ENCODE results near the gene ABLIM3.

Gene ABLIM3

DNA sequence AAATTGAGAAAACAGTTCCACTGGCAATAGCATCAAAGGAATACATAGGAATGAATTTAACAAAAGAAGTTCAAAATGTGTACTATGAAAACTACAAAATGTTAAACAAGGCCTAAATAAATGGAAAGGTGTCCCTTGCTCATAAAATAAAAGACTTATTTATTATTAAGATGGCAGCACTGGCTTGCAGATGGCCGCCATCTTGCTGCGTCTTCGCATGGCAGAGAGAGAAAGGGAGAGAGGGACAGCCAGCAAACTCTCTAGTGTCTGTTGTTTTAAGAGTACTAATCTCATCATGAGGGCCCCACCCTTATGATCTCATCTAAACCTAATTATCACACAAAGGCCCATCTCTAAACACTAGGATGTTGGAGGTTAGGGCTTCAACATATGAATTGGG lies 47.1 kb downstream of the ABLIM3 start:
- no peak for DNase-seq (ENCODE audit: low read depth in 2 of 2)

GRCh38 chr5:149195337-149195887 lies 54.1 kb downstream of the ABLIM3 start:
- DNase-seq (ENCODE audit: low read depth in 2 of 2) = no peak

- DNase-seq (ENCODE audit: low read depth in 2 of 2) = no peak
These were observed 54.7 kb downstream of the ABLIM3 start for GRCh38 chr5:149195962-149196361.

DNA sequence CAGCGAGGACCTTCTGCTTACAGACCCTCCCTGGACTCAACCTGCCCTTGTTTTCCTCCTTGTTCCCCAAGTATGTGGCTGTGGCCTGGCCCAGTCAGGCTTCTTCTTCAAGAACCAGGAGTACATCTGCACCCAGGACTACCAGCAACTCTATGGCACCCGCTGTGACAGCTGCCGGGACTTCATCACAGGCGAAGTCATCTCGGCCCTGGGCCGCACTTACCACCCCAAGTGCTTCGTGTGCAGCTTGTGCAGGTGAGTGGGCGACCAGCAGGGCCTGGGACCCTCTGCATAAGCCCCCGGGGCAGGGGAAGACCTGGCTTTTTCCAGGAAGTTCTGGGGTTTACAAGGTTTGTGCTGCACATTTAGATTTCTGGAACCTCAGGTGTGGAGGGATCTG lies 56.9 kb downstream of the ABLIM3 start:
- no peak for DNase-seq (ENCODE audit: low read depth in 2 of 2)

- DNase-seq (ENCODE audit: low read depth in 2 of 2) = no peak
These were observed 59.1 kb downstream of the ABLIM3 start for GRCh38 chr5:149200355-149200754.

GRCh38 chr5:149201121-149201637 lies 59.9 kb downstream of the ABLIM3 start:
- DNase-seq (ENCODE audit: low read depth in 2 of 2) = no peak

DNA sequence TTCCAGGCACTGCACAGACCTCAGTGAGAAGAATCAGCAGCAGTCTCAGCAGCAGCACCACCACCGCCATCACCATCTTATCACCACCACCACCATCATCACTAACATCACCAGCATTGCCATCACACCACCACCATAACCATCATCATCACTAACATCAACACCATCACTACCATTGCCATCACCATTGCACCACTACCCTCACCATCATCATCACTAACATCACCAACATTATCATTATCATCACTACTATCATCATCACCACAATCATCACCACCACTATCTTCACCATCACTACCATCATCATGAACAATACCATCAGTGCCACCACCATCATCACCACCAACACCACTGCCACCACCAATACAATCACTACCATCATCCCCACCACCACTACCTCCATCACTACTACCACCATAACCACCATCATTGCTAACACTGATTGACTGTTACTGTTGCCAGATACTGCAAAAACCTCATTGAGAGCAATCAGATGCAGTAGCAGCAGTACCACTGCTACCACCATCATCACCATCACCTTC lies 61.7 kb downstream of the ABLIM3 start:
- DNase-seq (ENCODE audit: low read depth in 2 of 2) = no peak

GRCh38 chr5:149203921-149204441 lies 62.7 kb downstream of the ABLIM3 start:
- DNase-seq (ENCODE audit: low read depth in 2 of 2) = no peak

DNA sequence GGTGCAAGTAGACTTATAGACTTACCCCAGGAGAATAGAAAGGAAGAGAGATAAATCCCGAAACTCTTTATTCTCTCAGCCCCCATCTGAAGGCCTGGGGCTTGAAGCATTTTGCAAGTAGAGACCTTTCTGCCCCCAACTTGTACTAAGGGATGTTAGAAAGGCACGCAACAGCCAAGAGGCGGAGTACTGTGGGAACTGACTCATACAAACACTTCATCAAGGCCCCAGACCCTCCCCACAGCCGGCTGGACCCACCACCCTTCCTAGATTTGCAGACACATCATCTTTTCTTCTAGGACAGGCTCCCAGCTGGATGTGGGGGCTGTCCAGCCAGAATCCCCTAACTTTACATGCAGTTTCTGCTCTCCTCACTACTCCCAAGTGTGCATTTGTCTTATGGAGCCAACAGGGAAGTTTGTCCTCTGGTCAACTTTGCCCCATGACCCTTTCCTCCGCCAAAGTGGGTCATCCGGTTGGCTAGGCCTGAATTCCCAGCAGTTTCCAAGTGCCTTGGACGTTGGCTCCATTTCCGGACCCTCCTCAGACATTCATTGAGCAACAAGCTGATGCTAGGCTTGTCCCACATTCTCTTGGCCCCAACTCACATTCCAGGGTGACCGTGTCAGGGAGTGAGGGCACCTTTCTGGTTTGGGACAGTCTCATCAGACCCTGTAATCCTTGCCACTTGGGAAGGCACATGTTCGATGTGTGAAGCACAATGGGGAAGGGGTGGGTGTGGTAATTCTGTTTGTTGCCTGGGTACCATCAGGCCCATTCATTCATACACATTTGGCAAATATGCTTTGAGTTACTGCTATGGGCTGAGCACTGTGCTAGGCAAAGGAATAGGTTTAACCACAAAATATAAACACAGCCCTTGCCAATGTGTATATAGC lies 64.6 kb downstream of the ABLIM3 start:
- DNase-seq (ENCODE audit: low read depth in 2 of 2) = no peak

DNA sequence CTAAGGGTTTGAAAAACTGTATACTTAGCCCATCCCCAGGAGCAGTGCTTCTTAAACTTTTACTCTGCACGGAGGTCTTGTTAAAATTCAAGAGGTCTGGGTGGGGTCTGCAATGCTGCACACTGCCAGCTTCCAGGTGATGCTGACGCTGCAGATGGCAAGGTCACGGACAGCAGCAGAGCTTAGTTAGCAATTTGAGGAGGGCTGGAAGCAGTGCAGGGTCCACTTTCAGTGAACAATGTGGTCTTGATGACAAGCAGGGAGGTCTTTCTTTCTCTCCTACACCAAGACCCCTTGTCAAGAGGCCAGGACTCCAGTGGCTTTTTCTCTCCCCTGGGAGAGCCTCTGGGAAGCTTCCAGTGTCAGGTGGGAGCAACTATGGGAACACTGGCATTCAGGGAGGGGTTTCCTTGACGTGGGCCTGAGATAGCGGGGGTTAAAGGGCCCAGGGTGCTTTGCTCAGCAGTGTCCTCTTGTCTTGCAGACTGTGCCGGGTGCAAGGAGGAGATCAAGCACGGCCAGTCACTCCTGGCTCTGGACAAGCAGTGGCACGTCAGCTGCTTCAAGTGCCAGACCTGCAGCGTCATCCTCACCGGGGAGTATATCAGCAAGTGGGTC lies 65.3 kb downstream of the ABLIM3 start:
- DNase-seq (ENCODE audit: low read depth in 2 of 2) = no peak

DNA sequence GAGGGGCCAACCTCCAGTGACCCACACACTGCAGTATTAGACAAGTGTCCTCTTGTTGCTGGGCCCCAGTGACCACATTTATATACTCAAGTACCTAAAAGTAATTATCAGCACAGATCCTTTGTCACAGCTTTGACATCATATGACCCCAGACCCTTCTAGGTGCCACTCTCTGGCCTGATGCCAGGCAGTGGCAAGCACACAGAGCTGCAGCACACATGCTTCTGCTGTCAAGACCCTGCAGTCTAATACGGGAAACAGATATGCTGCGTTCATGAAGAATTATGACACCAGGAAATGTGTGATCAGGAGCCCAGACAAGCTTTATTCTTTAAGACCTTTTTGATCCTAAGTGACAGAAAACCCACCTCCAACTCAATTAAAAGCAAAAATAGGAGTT lies 66.5 kb downstream of the ABLIM3 start:
- no peak for DNase-seq (ENCODE audit: low read depth in 2 of 2)

DNA sequence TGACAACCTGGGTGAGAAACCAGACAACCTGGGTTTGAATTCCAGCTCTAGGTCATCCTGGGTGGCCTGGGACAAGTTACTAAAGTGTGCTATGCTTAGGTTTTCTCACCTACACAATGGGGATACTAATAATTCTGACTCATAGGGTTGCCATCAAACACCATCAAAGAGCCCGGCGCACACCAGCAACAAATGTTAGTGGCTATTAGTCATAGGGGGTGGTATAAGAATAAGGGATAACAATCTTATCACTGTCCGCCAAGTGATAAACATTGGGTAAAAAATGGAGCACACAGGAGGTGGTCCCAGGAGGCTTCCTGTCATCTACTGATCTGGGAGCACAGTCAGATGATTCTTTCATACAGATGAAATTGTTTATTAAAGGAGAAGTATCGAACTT lies 68.9 kb downstream of the ABLIM3 start:
- no peak for DNase-seq (ENCODE audit: low read depth in 2 of 2)

GRCh38 chr5:149210968-149211490 lies 69.7 kb downstream of the ABLIM3 start:
- DNase-seq (ENCODE audit: low read depth in 2 of 2) = no peak

- no peak for DNase-seq (ENCODE audit: low read depth in 2 of 2)
These were observed 70.3 kb downstream of the ABLIM3 start for GRCh38 chr5:149211566-149211965.

GRCh38 chr5:149212198-149212951 lies 71.1 kb downstream of the ABLIM3 start:
- DNase-seq (ENCODE audit: low read depth in 2 of 2) = no peak

- DNase-seq (ENCODE audit: low read depth in 2 of 2) = no peak
These were observed 72.1 kb downstream of the ABLIM3 start for GRCh38 chr5:149213264-149213880.

GRCh38 chr5:149215478-149216090 lies 74.3 kb downstream of the ABLIM3 start:
- no peak for DNase-seq (ENCODE audit: low read depth in 2 of 2)

DNA sequence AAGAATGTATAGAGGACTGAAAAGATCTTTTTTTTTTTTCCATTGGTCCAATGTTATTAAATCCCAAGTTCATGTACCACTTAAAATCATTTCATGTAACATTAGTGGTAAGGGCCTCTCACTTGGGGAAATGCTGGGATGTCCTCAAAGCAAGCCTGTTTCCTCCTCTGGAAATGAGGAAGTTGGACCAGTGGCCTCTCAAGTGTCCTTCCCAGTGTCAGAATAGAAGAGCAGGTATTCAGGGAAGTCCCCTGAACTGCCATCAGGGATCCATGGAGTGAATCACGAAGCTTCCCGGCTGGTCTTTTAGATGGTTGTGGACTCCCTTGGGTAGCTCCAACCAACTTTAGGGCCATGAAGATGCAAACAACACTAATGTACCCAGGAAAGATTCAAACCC lies 75.2 kb downstream of the ABLIM3 start:
- DNase-seq (ENCODE audit: low read depth in 2 of 2) = no peak

DNA sequence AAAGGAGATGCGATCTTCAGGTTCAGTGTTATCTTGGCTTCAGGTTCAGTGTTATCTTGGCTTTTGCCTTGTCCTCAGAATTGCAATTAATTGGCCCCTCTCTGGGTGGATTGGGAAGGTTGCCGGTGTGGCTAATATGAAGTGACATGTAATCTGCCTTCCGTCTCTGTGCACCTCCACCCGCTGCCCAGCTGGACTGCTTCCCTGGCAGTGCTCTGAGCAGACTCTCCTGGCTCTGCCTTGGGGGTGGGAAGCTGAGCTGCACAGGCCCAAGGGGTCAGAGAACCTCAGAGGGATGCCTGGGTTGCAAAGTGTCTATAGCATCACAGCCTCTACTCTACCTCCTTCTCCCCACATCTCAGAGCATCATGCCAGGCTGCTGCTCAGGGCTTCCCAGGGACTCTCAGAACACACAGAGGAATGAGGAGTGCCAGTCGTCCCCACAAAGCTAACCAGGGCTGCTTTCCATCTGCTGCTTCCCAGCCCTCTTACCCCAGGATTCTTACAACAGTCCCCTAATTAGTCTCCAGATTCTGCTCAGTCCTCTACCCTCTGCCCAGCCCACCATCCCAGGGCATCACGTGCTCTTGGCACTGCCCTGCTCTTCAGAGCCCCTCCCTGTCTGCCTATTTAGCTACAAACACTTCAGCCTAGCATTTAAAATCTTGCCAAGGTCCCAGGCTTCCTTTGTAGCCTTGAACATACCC lies 76.0 kb downstream of the ABLIM3 start:
- DNase-seq (ENCODE audit: low read depth in 2 of 2) = no peak

- no peak for DNase-seq (ENCODE audit: low read depth in 2 of 2)
These were observed 76.5 kb downstream of the ABLIM3 start for GRCh38 chr5:149217803-149218155.

Data from activated CD4-positive, alpha-beta T cell treated with anti-CD3 and anti-CD28 coated beads for 24 hours (primary cell).